WERI-Rb-1 (cell line): Measurements from ENCODE around the gene ACVR2B.

Experiments used
- DNase-seq: peaks from one replicate; pipeline ENCODE4 v3.0.0-alpha.2; 2020
- H3K27ac ChIP-seq: fragments of 250-450 bp; sonication (Bioruptor Pico); 2 replicates; pipeline ENCODE4 v1.5.1; 2020; ENCODE audit warnings: mild to moderate bottlenecking, moderate library complexity
- H3K27me3 ChIP-seq: fragments of 250-450 bp; sonication (Bioruptor Pico); 2 replicates; pipeline ENCODE4 v1.5.1; 2021; ENCODE audit warnings: mild to moderate bottlenecking, low read depth, moderate library complexity; ENCODE audit not compliant: insufficient read depth, severe bottlenecking
- H3K36me3 ChIP-seq: fragments of 250-450 bp; sonication (Bioruptor Pico); 2 replicates; pipeline ENCODE4 v1.5.1; 2020; ENCODE audit warnings: mild to moderate bottlenecking, moderate library complexity
- H3K4me3 ChIP-seq: 2 replicates; pipeline ENCODE4 v1.5.1; 2011; ENCODE audit warnings: low read depth, mild to moderate bottlenecking, control low read depth, low read length
- H3K9me3 ChIP-seq: fragments of 250-450 bp; sonication (Bioruptor Pico); 2 replicates; pipeline ENCODE4 v1.5.1; 2021; ENCODE audit warnings: mild to moderate bottlenecking, moderate library complexity; ENCODE audit not compliant: severe bottlenecking
- CTCF ChIP-seq: IDR thresholded peaks from 2 replicates; pipeline ENCODE4 v1.5.1; 2011; ENCODE audit warnings: low read depth, mild to moderate bottlenecking, control low read depth, inconsistent platforms, low read length

ACVR2B gene

GRCh38 chr3:38454884-38455638 is 1.4 kb downstream of the ACVR2B start:
- Histone ChIP-seq H3K4me3 (peak overlapping the region; percentile 87), H3K36me3 (peaks cover 4% of the 10 kb centered on the region; the same call in 1 of the 2 replicates), H3K9me3 (no peaks in the 10 kb centered on the region), H3K27me3 (no peaks in the 10 kb centered on the region), H3K27ac (peak overlapping the region; percentile 97)
- TF ChIP-seq CTCF, result no peak
- DNase-seq, result peak; percentile 92

- peak overlapping the region; percentile 87 for H3K4me3 ChIP-seq
- H3K36me3 ChIP-seq, result peaks cover 4% of the 10 kb centered on the region; the same call in 1 of the 2 replicates
- TF ChIP-seq CTCF, result no peak
- DNase-seq, result no peak
- H3K9me3 ChIP-seq, result no peaks in the 10 kb centered on the region
- H3K27ac ChIP-seq, result peak overlapping the region; percentile 97
- H3K27me3 ChIP-seq, result no peaks in the 10 kb centered on the region
These were observed 2.1 kb downstream of the ACVR2B start for GRCh38 chr3:38455639-38456430.

GRCh38 chr3:38457111-38458003 is 3.7 kb downstream of the ACVR2B start:
- peaks cover 4% of the 10 kb centered on the region; the same call in 1 of the 2 replicates for H3K36me3 ChIP-seq
- H3K27me3 ChIP-seq, result no peaks in the 10 kb centered on the region
- no peak overlapping the region for H3K4me3 ChIP-seq
- no peak for TF ChIP-seq CTCF
- no peak for DNase-seq
- H3K9me3 ChIP-seq, result no peaks in the 10 kb centered on the region
- H3K27ac ChIP-seq, result no peak overlapping the region

- H3K36me3 ChIP-seq, result peaks cover 4% of the 10 kb centered on the region; the same call in 1 of the 2 replicates
- H3K27ac ChIP-seq, result no peak overlapping the region
- no peaks in the 10 kb centered on the region for H3K9me3 ChIP-seq
- H3K27me3 ChIP-seq, result no peaks in the 10 kb centered on the region
- DNase-seq, result no peak
- no peak overlapping the region for H3K4me3 ChIP-seq
- TF ChIP-seq CTCF, result no peak
These were observed 5.3 kb downstream of the ACVR2B start for GRCh38 chr3:38458796-38459498.

GRCh38 chr3:38459499-38460048 is 5.9 kb downstream of the ACVR2B start:
- no peaks in the 10 kb centered on the region for H3K9me3 ChIP-seq
- H3K27ac ChIP-seq, result no peak overlapping the region
- H3K27me3 ChIP-seq, result no peaks in the 10 kb centered on the region
- no peak overlapping the region for H3K4me3 ChIP-seq
- peaks cover under 1% of the 10 kb centered on the region; the same call in 1 of the 2 replicates for H3K36me3 ChIP-seq
- no peak for TF ChIP-seq CTCF
- DNase-seq, result no peak
